ENCODE measurements around the gene HERC6.

- TF ChIP-seq, protein P1, sequence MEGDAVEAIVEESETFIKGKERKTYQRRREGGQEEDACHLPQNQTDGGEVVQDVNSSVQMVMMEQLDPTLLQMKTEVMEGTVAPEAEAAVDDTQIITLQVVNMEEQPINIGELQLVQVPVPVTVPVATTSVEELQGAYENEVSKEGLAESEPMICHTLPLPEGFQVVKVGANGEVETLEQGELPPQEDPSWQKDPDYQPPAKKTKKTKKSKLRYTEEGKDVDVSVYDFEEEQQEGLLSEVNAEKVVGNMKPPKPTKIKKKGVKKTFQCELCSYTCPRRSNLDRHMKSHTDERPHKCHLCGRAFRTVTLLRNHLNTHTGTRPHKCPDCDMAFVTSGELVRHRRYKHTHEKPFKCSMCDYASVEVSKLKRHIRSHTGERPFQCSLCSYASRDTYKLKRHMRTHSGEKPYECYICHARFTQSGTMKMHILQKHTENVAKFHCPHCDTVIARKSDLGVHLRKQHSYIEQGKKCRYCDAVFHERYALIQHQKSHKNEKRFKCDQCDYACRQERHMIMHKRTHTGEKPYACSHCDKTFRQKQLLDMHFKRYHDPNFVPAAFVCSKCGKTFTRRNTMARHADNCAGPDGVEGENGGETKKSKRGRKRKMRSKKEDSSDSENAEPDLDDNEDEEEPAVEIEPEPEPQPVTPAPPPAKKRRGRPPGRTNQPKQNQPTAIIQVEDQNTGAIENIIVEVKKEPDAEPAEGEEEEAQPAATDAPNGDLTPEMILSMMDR (IDR thresholded peaks at IDR 0.05; ENCODE audit: low read depth, low read length), result no peak
- TF ChIP-seq POLR2A (IDR thresholded peaks at IDR 0.05; ENCODE audit: extremely low read depth, insufficient read length) (no peak), MAX (IDR thresholded peaks at IDR 0.05; ENCODE audit: low read depth, low read length) (no peak), MYC (IDR thresholded peaks at IDR 0.05; ENCODE audit: low read depth, low read length) (no peak)
Measured at GRCh38 chr4:88357262-88357661, 21.4 kb upstream of the HERC6 start.
